HFFc6 (cell line): ENCODE data around the gene LRP5. TPM values are rescaled to one million over a fixed set of nuclear protein-coding genes. Genes with fewer than 3 reads are reported as not detected.
A peak's percentile ranks its signal among the peaks of the same experiment; 100 is the strongest.

Experiments
- DNase-seq: peaks from one replicate; pipeline ENCODE4 v3.0.0-alpha.2; 2018
- H3K27ac Mint-ChIP-seq: 2 replicates; pipeline ENCODE4 v1.8.0; 2020; ENCODE audit warnings: mild to moderate bottlenecking, mixed read lengths
- H3K27me3 Mint-ChIP-seq: 2 replicates; pipeline ENCODE4 v1.8.0; 2021; ENCODE audit warnings: mild to moderate bottlenecking, moderate library complexity, mixed read lengths; ENCODE audit not compliant: insufficient read depth
- H3K36me3 Mint-ChIP-seq: 2 replicates; pipeline ENCODE4 v1.8.0; 2021; ENCODE audit warnings: low read depth, mixed read lengths
- H3K4me1 Mint-ChIP-seq: 2 replicates; pipeline ENCODE4 v1.8.0; 2020; ENCODE audit warnings: low read depth, mixed read lengths
- H3K4me3 Mint-ChIP-seq: 2 replicates; pipeline ENCODE4 v1.8.0; 2020; ENCODE audit warnings: mild to moderate bottlenecking, moderate library complexity, mixed read lengths
- H3K9me3 Mint-ChIP-seq: 2 replicates; pipeline ENCODE4 v1.8.0; 2020; ENCODE audit warnings: mild to moderate bottlenecking, mixed read lengths
- CTCF ChIP-seq: fragments of 200-600 bp; sonication (generic); IDR thresholded peaks from 2 replicates; pipeline ENCODE4 v1.5.0; 2021; ENCODE audit warnings: antibody characterized with exemption, mild to moderate bottlenecking
- total RNA-seq, 6 experiments: library from RNA; stranded (reverse); fragmentation: NEBNext Ultra II Directional; extraction: Animal tissue kit (Norgen Biotek cat#: 25700); gene quantifications; 2 replicates in 1 of 6; 3 replicates in 5 of 6; pipeline ENCODE4 v1.2.3, GENCODE V29; 2021

The LRP5 gene
- total RNA-seq, 6 experiments from 2014 or later = 2.5 to 14.9 (median 3.8) TPM

- no peak overlapping the region for H3K27ac Mint-ChIP-seq
- H3K9me3 Mint-ChIP-seq = no peaks in the 10 kb centered on the region
- H3K4me1 Mint-ChIP-seq = peaks cover 83% of the 10 kb centered on the region
- H3K36me3 Mint-ChIP-seq = peaks cover 31% of the 10 kb centered on the region
- DNase-seq = no peak
- H3K4me3 Mint-ChIP-seq = no peak overlapping the region
- TF ChIP-seq CTCF = no peak
- no peaks in the 10 kb centered on the region; the same call in 1 of the 2 replicates for H3K27me3 Mint-ChIP-seq
These were observed 155.9 kb downstream of the LRP5 start for GRCh38 chr11:68468217-68468828.

- no peak overlapping the region for H3K4me3 Mint-ChIP-seq
- no peaks in the 10 kb centered on the region for H3K9me3 Mint-ChIP-seq
- H3K36me3 Mint-ChIP-seq = peaks cover 27% of the 10 kb centered on the region
- H3K4me1 Mint-ChIP-seq = peaks cover 85% of the 10 kb centered on the region
- H3K27ac Mint-ChIP-seq = peak overlapping the region; percentile 17; the same call in 1 of the 2 replicates
- DNase-seq = no peak
- no peak for TF ChIP-seq CTCF
- no peaks in the 10 kb centered on the region; the same call in 1 of the 2 replicates for H3K27me3 Mint-ChIP-seq
These were observed 156.7 kb downstream of the LRP5 start for GRCh38 chr11:68469122-68469521.

GRCh38 chr11:68469642-68470041, 157.3 kb downstream of the LRP5 start:
- no peak for TF ChIP-seq CTCF
- no peak for DNase-seq
- no peaks in the 10 kb centered on the region for H3K9me3 Mint-ChIP-seq
- peaks cover 27% of the 10 kb centered on the region for H3K36me3 Mint-ChIP-seq
- H3K4me1 Mint-ChIP-seq = peaks cover 85% of the 10 kb centered on the region
- H3K27me3 Mint-ChIP-seq = no peaks in the 10 kb centered on the region; the same call in 1 of the 2 replicates
- no peak overlapping the region for H3K27ac Mint-ChIP-seq
- H3K4me3 Mint-ChIP-seq = no peak overlapping the region

GRCh38 chr11:68470304-68470811, 158.0 kb downstream of the LRP5 start:
- peak overlapping the region; percentile 60 for H3K27ac Mint-ChIP-seq
- DNase-seq = no peak
- H3K9me3 Mint-ChIP-seq = no peaks in the 10 kb centered on the region
- H3K4me1 Mint-ChIP-seq = peaks cover 86% of the 10 kb centered on the region
- H3K4me3 Mint-ChIP-seq = no peak overlapping the region; the same call in 1 of the 2 replicates
- no peaks in the 10 kb centered on the region; the same call in 1 of the 2 replicates for H3K27me3 Mint-ChIP-seq
- no peak for TF ChIP-seq CTCF
- peaks cover 27% of the 10 kb centered on the region for H3K36me3 Mint-ChIP-seq

- Mint-ChIP-seq H3K9me3 (no peaks in the 10 kb centered on the region), H3K36me3 (peaks cover 27% of the 10 kb centered on the region), H3K4me1 (peaks cover 78% of the 10 kb centered on the region), H3K27ac (peak overlapping the region; percentile 47), H3K27me3 (no peaks in the 10 kb centered on the region; the same call in 1 of the 2 replicates), H3K4me3 (no peak overlapping the region)
- no peak for TF ChIP-seq CTCF
- no peak for DNase-seq
These were observed 159.3 kb downstream of the LRP5 start for GRCh38 chr11:68471360-68472340.
